Activated naive CD8-positive, alpha-beta T cell treated with anti-CD3 and anti-CD28 coated beads, Interleukin-2, amount 50 U/mL, for 16 hours (primary cell): ENCODE measurements around the gene CFB.
"Not testable (repeated sequence)": the region's sequence is repeated elsewhere in the genome, so short reads cannot be mapped to it uniquely, and the experiment has no call there.

Experiments used
- DNase-seq: peaks from one replicate; pipeline ENCODE4 v3.0.0-alpha.2; 2020; ENCODE audit warnings: low read depth, low spot score

The CFB gene

GRCh38 chr6:31970604-31971271, 24.8 kb downstream of the CFB start:
- no peak for DNase-seq

DNA sequence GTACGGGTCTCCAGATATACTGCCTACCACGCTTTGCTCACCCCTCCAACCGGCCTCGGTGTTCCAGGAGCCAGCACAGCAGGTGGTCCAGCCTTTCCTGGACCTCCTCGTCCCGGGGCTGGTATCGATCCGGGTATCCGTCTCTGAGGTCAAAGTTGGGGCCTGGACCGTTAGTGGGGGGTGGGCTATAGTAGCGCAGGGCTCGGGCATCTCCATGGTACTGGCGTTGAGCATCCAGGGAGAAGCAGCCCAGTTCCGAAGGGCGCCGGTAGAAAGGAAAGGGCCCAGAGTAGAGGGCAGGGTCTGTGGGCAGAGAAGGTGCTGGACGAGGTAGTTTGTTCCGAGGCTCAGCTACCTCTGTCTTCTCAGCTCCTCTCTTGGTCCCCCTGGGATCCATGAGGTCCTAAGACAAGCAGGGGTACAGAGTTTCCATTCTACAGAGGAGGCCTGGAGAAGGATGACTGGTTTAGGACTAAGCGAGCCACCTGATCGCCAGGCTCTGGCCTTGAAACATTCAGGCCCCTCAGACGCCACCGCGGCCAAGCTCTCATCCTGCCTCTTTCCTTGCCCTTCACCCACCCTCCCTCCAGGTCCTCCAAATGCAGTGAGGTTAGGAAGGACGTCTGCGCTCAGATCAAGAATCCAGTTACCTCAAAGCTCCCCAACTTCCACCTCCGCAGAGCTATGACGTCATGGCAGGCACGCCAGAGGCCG, 25.5 kb downstream of the CFB start:
- no peak for DNase-seq

GRCh38 chr6:31971993-31972708, 26.3 kb downstream of the CFB start, which contains the start of gene DXO:
Gene DXO, minus strand, starts transcription at chr6:31972138. Its CDS starts 463 bp downstream, at chr6:31971675.
- peak; percentile 95 for DNase-seq

DNA sequence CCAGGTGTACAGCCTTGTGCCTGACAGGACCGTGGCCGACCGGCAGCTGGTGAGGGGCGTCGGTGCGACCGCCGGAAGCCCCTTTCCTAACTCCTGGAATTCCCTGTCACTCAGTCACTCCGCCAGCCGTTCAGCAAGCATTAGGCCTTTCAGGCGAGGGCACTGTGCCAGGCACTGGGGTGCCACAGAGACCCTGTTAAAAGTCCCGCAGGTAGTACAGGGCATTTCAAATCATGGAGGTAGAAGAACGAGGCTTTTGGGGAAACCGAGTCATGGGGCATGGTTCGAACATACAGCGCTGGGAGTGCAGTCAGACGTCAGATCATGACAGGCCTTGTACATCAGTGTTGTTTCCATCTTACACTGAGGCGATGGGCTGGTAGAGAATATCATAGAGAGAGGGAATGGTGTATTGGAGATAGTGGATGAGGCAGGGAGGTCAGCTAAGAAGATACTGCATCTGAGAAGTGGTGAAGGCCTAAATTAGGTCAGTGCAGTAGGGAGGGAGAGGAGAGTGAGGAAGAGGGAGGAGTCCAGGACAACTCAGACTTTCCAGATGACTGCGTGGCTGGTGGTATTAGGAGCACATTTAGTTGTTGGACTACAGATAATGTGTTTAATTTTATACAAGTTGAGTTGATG, 26.9 kb downstream of the CFB start:
- no peak for DNase-seq

GRCh38 chr6:31976065-31976464, 30.2 kb downstream of the CFB start:
- DNase-seq: not testable (repeated sequence)

DNA sequence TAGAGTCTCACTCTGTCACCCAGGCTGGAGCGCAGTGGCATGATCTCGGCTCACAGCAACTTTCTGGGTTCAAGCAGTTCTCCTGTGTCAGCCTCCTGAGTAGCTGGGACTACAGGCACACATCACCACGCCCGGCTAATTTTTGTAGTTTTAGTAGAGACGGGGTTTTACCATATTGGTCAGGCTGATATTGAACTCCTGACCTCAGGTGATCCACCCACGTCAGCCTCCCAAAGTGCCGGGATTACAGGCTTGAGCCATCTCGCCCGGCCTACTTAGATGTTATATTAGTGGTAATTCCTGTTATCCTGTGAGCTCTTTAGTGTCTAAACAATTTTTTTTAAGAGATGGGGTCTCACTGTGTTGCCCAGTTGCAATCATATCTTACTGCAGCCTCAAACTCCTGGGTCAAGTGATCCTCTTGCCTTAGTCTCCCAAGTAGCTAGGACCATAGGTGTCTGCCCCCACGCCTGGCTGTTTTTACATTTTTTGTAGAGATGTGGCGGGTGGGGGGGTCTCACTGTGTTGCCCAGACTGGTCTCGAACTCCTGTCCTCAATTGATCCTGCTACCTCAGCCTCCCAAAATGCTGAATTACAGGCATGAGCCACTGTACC, 32.0 kb downstream of the CFB start:
- DNase-seq: no peak

GRCh38 chr6:31978831-31979230, 32.9 kb downstream of the CFB start:
- no peak for DNase-seq

GRCh38 chr6:31979238-31979898, 33.5 kb downstream of the CFB start:
- no peak for DNase-seq

- not testable (repeated sequence) for DNase-seq
Observed at GRCh38 chr6:31980195-31980876, 34.4 kb downstream of the CFB start.

DNA sequence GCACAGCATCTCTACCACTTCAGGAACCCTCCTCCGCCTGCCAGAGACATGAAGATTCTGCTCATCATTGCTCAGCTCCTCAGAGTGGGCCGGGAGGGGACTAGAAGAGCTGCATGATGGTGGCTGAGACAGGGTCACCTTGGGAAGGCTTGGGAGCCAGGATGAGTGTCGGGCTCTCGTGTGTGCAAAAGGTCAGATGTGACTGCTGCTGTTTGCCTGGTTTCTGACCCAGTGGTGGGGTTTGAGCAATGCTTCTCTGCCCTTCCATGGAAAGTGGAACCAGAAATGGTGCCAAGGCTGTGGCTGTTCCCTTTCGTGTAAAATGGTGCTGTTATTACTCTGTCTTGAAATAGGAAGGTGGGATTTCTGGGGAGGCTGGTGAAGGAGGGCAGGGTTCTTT, 35.1 kb downstream of the CFB start:
- not testable (repeated sequence) for DNase-seq

GRCh38 chr6:31981744-31982143, 35.8 kb downstream of the CFB start, which contains the start of gene C4A:
Gene C4A, plus strand, starts transcription at chr6:31982057. Its CDS starts 51 bp downstream, at chr6:31982108.
- DNase-seq: not testable (repeated sequence)

DNA sequence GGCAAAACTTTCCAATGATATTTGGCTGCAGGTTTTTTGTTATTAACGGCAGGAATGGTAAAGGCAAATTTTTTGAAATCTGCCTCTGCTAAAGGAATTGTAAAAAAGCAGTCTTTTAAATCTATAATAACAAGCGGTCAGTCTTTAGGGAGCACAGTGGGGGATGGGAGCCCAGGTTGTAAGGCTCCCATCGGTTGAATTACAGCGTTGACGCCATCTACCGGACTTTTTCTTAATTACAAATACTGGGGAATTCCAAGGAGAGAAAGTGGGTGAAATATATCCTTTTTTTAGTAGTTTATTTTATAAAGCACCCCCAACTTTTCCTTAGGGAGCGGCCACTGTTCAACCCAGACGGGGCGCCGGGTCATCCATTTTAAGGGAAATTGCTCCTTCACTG, 43.5 kb downstream of the CFB start:
- not testable (repeated sequence) for DNase-seq

DNA sequence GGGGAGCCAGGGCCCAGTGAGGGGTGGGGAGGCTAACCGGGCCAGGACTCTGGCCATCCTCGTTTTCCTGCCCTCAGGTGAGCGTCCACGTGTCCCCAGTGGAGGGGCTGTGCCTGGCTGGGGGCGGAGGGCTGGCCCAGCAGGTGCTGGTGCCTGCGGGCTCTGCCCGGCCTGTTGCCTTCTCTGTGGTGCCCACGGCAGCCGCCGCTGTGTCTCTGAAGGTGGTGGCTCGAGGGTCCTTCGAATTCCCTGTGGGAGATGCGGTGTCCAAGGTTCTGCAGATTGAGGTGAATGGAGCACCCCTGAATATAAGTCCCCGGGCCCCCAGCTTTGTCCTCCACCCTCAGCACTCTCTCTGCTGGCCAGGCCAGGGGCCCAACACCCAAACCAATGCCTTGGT, 48.5 kb downstream of the CFB start:
- not testable (repeated sequence) for DNase-seq

- not testable (repeated sequence) for DNase-seq
Observed at GRCh38 chr6:31996385-31996784, 50.5 kb downstream of the CFB start.
